Measurements from ENCODE around the gene TCF4.

Gene TCF4

DNA sequence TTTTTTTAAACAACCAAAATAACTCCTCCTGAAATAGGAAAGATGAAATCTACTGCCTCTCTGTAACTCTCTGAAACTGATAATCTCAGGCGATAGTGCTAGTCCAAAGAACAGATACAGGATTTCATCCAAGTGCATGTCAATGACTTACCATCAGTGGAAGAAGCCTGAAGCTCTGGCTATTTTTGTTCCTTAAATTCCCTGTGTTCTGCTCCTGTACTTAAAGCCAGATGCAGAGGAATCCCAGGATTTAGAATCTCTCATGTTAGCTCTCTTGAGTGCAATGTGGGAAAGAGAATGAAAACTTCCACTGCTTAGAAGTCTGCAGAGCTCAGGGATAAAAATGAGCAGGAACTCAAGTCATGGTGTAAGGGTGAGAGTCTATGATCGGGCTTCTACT, 291.9 kb downstream of the TCF4 start:
- no peak for DNase-seq (ENCODE audit: low read depth in 2 of 2)

DNA sequence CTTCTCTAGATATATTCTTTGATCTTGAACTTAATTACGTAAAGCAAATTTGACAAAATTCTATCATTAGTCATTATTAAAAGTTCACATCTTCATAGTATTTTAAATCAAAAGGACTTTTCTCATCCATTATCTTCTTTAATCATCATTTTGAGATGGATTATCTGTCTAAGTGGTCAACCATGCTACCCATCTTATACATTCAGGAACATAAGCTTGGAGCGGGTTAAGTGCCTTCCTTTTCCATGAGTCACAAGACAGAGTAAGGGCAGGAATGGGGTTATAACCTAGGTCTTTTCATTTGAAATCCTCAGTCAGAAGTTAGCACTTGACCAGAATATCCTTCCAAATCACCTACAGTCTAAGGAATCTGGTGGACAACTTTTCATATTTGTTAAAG, 297.1 kb downstream of the TCF4 start:
- no peak for DNase-seq (ENCODE audit: low read depth in 2 of 2)

DNA sequence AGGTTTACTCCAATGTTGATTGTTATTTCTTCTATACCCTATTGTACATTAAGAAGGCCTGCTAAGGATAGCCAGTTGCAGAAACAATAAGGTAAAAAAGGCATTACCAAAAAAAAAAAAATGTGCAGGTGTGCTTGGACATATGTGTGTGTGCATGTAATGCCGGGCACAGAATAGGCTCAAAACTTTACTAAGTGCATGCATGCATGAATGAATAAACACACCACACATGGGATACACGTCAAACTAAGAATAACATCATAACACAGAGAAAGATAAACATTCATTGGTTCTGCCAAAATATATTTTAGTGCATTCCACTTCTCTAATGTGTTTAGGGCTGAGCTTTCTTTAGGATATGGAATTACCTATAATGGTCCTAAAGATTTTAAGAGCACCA, 298.2 kb downstream of the TCF4 start:
- no peak for DNase-seq (ENCODE audit: low read depth in 2 of 2)

DNA sequence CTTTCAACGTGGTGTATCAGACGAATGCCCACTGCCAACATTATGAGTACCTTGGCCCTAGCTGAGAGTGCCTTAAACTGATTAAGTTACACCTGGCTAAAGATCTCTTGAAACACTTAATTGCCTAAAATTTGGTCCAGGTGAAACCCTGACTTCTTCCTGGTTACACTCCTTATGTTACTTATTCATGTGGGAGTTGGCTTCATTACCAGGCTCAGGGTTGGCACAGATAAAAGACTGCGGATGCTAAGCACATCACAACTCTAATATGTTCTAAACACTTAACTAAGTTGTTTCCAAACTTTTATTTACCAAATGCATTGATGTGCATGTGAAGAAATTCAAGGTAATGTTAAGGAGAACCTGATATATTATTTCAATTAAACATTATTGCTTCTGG, 298.9 kb downstream of the TCF4 start:
- no peak for DNase-seq (ENCODE audit: low read depth in 2 of 2)

DNA sequence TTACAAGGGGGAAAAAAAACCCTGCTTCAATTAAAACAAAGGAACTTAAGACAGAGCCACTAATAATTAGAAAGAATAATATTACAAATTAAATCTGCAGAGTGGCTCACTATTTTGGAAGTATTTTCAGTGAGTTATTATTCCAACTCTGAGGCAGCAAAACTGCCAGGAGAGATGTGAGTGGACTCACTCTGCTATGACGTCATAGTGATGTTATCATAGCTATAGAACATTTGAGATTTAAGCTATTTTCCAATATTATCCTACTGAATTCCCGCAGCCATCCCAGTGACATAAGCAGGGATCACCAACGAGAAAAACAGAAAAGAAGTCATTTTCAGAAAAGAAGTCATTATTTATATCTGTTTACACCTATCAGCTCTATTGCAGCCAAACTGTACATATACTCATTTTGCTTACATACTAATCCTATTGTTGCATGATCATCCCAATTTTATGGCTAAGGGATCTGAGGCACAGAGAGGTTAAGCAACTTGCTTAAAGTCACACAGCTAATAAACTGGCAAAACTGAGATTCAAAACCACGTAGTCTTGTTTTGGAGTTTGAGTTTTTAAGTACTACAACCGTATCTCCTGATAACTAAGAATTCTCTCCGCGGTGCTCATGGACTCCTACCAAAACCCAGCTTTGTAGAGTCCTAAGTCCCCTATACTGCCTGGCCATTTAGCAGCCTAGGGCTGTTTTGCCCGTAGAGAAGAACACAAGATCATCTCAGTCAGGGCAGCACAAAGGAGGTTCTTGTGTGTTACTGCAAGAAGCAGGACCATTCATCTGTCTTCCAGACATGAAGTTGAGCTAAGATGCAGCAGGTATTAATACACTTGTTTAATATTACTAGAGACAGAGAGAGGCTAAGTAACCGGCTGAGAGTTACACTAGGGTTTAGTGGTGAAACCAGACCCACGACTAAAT, 299.8 kb downstream of the TCF4 start:
- no peak for DNase-seq (ENCODE audit: low read depth in 2 of 2)

DNA sequence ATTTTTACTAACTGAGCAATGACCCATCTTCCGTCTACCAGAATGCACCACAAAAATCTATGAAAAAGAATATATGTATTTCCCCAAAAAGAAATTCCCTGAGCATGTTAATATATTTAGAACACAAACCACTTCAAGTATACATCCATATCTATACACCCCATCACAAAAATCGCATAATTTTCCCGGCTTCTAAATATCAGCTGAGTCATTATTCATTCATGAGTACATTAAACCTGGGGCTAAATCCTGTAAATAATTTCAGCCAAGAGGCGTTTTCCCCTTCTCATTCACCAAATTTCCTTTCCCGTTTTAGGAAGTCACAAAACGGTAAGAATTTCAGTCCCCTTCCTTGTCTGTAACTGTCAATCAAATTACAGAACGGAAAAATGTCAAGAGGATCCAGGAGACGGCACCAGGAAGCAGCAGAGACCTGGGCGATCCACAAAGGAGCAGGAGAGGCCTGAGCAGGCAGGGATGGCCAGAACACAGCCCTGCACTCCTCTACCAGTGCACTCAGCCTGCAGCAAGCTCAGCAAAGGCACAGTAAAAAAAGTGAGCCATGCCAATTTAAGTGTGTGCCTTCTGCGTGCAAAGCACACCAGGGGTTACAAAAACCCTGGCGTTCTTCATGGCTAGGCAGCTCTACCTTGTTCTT, 300.7 kb downstream of the TCF4 start:
- no peak for DNase-seq (ENCODE audit: low read depth in 2 of 2)

DNA sequence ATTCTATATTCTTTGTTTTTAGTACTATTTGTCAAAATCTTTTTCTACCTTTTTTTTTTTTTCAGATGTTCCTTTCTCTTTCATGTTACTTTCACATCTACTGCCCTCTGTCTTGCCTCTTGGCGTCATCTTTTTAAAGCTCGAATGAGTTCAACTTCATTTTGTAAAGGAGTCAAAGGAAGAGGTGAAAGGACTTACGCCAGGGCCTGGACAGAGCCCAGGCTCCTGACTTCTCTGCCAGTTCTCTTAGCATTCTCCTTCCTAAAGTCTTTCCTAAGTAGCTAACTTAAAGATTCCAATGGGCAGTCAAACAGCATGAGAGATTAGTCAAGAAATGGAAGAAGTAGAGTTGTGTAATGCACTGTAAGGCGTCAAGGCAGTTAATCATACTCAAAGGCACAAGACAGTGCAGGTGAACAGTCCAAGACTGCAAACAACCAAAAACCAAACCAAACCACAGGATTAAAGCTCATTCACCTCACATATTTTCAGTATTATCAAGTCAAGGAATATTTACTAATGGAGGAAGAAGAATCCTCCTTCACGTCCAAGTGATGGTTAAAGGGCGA, 301.7 kb downstream of the TCF4 start:
- no peak for DNase-seq (ENCODE audit: low read depth in 2 of 2)

DNA sequence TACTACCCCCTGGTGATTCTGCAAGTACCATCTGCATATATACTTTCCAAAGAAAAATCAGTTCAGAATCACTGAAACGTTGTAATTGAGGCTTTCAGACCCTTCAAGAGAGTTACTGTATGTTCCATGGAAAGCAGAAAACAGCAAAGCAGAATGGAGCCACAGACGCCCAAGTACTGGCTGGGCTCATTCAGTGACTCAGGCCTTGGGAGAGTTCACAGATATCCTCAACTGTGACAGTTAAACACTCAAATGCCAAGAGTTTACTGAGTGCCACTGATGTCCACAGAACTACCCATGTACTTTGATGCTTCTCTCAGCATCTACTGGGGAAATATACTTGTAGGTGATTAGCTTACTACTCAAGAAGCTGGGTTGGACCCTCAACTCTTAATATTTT, 303.4 kb downstream of the TCF4 start:
- DNase-seq (ENCODE audit: low read depth in 2 of 2) = no peak

DNA sequence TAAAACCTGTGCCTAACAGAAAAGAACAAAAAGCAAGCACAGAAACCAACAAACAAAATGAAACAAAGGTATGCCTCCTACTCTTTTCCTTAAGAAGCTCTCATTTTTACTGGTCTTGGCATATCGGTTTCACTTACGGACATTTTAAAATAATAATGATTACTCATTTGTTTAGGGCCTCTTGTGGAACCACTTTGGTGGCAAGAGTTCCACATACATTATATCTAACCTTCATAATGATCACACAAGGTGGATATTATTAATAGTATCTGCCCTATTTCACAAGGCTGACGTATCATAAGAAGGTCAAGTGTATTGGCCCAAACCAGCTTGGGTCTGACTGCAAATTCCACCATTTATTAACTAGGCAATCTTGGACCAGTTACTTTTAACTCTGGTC, 304.7 kb downstream of the TCF4 start:
- no peak for DNase-seq (ENCODE audit: low read depth in 2 of 2)

DNA sequence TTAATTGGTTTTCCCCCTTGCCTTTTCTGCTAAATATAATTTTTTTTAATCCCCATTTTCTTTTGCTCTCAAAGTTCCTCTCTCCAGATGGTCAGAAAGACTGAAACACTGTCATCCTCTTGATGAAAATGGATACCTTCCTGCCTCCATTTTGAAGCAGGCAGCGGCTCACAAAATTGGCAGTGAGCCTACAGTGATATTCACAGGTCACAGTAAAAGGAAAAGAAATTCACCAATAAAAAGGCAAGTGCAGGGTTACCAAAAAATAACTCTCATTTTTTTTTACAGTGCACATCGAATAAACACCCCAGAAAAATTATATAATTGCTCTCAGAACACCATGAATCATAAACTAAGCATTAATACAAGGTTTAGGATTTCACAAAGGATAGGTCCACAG, 307.5 kb downstream of the TCF4 start:
- no peak for DNase-seq (ENCODE audit: low read depth in 2 of 2)

DNA sequence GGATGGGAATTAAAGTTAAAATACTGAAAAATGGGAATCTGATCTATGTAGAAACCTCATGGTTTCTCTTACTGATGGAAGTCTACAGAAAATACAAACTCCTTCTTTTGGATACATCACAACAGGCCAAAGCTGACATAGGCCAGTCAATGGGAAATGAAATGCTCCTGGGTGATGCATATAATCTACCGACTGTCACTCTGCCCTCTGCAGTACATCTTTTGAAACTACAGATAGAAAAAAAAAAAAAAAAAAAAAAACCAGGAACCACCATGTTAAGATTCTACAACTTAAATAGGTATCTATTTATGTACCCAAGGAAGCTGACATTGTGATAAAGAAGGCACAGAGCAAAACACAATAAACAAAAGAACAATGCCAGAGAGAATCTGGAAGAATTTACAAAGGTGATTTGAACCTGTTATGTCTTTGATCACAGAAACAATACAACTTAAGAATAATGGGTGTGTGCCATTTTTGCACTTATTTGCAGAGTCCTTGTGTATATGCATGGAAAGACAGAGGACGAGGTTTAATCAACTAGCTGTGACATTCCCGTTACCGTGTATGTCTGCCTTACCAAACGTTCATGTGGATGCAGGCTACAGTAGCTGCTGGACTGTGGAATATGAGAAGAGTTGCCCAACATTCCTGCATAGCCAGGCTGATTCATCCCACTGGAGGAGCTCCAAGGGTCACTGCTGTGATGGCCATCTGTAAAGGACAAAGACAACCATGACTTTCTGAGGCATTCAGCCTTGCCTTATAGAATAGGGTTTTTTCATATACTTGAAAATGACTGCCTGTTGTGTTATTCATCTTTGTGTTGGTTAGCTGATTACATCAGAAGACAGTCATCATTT, 312.7 kb downstream of the TCF4 start:
- no peak for DNase-seq (ENCODE audit: low read depth in 2 of 2)

DNA sequence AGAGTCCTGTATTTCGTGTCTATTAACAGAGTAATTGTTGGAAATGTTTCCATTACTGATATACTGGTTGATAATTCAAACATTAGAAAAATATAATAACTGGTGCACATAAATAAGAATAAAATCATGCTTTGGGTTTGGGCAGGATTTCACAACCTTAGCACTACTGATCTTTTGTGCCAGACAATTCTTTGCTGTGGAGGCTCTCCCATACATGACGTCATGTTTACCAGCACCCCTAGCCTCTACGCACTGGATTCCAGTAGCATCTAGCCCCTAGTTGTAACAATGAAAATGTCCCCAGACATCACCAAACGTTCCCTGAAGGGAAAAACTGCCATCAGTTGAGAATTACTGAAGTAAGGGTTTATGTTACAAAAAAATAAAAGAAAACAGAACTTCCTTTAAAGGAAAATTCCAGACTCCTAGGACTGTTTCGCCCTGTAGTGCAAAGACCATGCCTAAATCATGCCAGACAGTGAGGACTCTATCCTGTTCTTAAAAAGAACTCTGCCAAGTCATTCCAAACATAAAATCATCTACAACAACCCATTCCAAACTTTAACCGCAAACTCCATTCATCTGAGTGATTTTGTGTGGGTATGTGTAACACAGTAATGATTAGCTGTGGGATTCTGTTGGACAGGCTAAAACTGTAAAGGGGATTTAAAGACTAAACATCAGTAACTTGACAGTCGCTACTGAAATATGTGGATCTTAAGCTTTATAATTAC, 315.3 kb downstream of the TCF4 start:
- DNase-seq (ENCODE audit: low read depth in 2 of 2) = no peak

DNA sequence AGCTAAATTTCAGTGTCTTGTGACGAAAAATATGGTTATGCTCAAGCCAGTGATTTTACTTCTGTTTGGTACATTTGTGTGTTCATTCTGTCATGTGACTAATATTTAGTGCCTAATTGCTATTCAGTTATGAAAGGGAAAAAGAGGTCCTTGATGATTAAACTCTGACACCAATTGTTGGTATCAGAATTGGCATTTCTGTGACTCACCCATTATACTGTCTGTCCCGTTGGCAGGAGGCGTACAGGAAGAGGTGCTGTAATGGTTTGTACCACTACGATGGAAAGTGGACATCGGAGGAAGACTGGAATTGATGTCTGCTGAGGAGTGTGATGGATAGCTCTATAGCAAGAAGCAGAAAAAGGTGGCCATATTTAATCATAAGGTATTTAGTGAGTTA, 318.4 kb downstream of the TCF4 start:
- no peak for DNase-seq (ENCODE audit: low read depth in 2 of 2)

DNA sequence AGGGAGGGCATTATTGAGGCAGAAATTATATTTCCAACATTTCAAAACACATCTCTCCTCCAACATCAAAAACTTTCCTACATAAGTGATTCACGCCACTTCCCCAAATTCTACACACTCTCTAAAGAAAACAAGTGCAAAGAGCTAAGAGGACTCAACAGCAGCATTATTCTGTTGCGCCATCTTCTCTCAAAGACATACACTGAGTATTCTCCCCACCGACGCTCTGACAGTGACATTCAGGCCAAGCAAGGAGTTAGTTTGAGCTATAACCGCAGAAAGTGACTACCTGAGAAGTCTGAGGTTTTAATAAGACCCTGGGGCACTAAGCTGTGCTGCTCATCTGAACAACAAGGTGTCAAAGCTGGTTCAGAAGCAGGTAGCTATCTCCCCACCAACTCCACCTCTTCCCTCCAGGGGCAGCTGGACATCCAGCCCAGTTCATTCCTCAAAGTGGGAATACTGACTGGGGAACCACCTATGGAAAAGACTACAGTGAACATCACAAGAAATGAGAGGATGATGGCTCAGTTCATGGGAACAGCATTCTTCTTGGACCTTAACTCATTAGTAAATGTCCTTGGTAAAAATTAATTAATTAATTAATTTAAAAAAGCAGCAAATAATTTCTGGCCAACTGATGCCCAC, 319.2 kb downstream of the TCF4 start:
- DNase-seq (ENCODE audit: low read depth in 2 of 2) = no peak

DNA sequence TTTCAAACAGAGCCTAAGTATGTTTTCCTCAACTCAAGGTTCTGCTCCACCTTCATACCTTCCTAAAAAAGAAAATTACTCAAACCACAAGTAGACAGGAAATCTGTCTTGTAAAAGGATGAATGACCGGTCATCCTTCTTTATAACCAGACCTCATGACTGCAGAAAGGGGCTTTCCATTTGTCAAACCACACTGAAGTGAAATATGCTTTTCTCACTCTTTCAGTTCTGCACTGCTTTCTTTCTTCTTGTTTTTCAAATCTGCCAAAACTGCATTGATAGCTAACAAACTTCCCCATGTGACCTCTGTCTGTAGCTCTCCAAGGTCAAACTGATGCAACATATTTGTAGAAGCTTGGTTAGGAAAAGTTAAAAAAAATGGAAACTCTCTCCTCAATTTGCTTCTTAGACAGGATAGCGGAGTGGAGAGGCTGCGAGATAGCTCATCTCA, 319.8 kb downstream of the TCF4 start:
- DNase-seq (ENCODE audit: low read depth in 2 of 2) = no peak

DNA sequence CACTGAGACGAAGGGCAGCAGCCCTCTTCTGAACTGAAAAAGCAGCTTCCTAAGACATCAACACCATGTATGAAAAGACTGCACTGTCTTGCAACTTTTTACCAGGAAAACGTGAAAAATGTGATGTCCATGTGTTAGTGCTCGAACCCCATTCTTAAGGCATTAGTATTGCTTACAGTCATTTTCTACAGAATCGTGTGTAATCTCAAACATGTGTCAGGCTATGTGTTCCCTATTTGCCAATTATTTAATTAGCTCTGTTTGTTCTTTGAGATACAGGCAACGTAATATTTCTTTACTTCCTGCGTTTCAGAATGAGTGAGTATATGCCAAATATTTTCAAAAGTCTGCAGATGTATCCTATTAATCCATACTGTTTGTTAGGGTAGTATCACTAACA, 321.0 kb downstream of the TCF4 start:
- DNase-seq (ENCODE audit: low read depth in 2 of 2) = no peak

DNA sequence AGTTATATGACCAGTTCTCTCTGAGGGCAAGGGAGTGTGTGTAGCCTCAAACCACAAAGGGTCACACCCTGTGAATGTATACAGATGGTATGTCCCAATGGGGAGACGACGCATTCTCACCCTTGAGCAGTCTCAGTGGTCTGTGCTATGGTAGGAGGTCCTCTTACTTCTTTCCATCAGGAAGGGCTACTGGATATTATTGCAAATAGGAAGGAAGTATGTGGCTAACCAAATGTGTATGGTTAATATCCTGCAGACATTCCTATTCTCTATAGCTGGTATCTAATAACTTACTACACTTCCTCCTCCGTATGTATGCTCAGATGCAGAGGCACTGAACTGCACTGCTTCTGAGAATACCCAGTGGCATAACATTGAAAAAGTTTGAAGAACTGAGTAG, 322.0 kb downstream of the TCF4 start:
- DNase-seq (ENCODE audit: low read depth in 2 of 2) = no peak

DNA sequence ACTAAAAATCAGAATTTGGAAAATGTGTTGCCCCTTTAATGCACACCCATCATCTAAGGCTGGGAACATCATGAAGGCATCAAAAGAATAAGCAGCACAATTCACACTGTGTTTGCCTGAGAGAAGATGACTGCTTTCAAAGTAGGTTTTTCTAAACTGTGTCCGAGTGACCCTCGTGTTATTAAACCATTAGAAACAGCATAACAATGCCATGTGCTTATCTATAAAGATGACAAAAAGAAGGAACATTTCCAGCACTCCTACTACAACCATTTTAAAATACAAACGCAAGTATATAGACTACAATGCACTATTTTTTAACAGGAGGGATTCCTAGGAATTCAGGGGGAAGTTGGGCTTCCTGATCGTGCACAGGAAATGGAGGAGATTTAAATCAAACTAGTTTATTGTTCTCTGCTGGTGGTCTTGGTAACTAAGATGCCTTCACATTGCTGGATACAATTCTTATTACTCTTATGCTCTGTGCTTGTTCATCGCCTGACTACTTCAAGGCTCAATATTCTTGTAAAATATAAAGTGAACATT, 322.8 kb downstream of the TCF4 start:
- DNase-seq (ENCODE audit: low read depth in 2 of 2) = no peak

DNA sequence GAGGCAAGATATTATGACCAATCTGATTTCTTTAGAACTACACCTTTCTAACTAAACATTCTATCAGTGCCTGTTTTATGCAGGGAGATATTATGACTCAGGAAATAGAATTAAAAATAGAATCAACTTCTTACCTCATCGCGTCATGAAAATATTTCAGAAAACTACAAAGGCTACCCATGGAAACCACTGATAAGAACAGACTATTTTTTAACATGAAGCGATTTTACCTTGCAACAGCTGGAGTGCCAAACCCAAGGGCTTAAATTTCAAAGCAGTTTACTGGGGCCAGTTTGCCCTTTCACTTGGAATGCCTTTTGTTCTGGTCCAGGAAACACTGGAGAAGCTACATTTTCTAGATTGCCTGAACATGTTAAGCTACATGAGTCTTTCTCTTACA, 323.9 kb downstream of the TCF4 start:
- DNase-seq (ENCODE audit: low read depth in 2 of 2) = no peak

DNA sequence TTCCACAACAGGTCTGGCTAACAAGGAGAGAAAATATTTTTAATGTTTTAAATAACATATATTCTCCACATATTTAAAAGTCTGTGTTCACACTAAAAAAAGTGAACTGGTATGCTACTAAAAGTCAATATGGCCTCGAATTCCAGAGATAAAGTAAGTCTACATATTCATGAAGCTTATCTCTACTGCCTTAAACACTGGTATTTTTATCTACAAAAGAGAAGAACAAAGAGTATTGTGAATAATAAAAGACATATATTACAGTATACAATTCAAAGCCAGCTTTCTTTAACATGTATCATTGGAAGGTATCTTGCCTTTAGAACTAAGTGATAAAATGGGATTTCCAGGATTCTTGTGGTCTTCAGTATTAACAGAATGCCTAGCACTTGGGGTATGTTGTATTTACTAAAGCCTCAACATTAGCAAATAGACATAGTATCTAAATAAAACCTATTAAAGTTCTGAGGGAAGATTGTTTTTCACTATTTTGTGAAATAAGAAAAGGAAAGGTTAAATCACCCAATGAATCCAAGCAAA, 325.9 kb downstream of the TCF4 start:
- DNase-seq (ENCODE audit: low read depth in 2 of 2) = no peak

Measured in stimulated activated CD4-positive, alpha-beta T cell treated with anti-CD3 and anti-CD28 coated beads, Interleukin-4, amount 100 ng/mL, for 48 hours (primary cell).